Caco-2 (cell line): Measurements from ENCODE around the gene TPM4. TPM values are rescaled to one million over a fixed set of nuclear protein-coding genes. Genes with fewer than 3 reads are reported as not detected.

ENCODE experiments used
- BruUV-seq: library from RNA; stranded (reverse); fragments of 400-500 nt; replicated peaks from 2 replicates; lab custom pipeline; 2021; lab: Mats Ljungman, UMichigan
- CTCF ChIA-PET: fragments of 300-600 bp; sonication (Branson Sonifier 250); formaldehyde crosslinking; loops from one replicate; lab custom pipeline; 2022; ENCODE audit warnings: antibody characterized with exemption; lab: Charles Lee
- POLR2A ChIA-PET: fragments of 300-600 bp; sonication (Branson Sonifier 250); formaldehyde crosslinking; loops from one replicate; lab custom pipeline; 2022; ENCODE audit warnings: antibody characterized with exemption; lab: Charles Lee
- DNase-seq, 2 experiments: peaks; one replicate each; pipeline versions ENCODE4 v3.0.0 to v3.0.0-alpha.2; 2020 to 2022
- H3K27me3 ChIP-seq: replicated peaks from 2 replicates; pipeline ENCODE4 v1.6.0; 2011; ENCODE audit warnings: low read length; ENCODE audit not compliant: control insufficient read depth, insufficient read depth
- H3K36me3 ChIP-seq: 2 replicates; pipeline ENCODE4 v1.5.1; 2011; ENCODE audit warnings: low read length; ENCODE audit not compliant: control insufficient read depth, insufficient read depth
- H3K4me1 ChIP-seq: fragments of 250-450 bp; sonication (Bioruptor Pico); 2 replicates; pipeline ENCODE4 v1.5.1; 2020; ENCODE audit warnings: mild to moderate bottlenecking
- H3K4me3 ChIP-seq: 2 replicates; pipeline ENCODE4 v1.5.1; 2011; ENCODE audit warnings: low read depth, mild to moderate bottlenecking, control low read depth, low read length
- H3K9me3 ChIP-seq: fragments of 250-450 bp; sonication (Bioruptor Pico); 2 replicates; pipeline ENCODE4 v1.5.1; 2020; ENCODE audit warnings: mild to moderate bottlenecking, moderate library complexity
- H3K27ac Mint-ChIP-seq: one replicate; pipeline ENCODE4 v1.8.0; 2022; ENCODE audit warnings: mixed read lengths; ENCODE audit not compliant: unreplicated experiment
- H3K27me3 Mint-ChIP-seq: one replicate; pipeline ENCODE4 v1.8.0; 2022; ENCODE audit warnings: mixed read lengths; ENCODE audit not compliant: insufficient read depth, unreplicated experiment
- H3K36me3 Mint-ChIP-seq: one replicate; pipeline ENCODE4 v1.8.0; 2022; ENCODE audit warnings: mild to moderate bottlenecking, mixed read lengths; ENCODE audit not compliant: insufficient read depth, unreplicated experiment
- H3K4me1 Mint-ChIP-seq: one replicate; pipeline ENCODE4 v1.8.0; 2022; ENCODE audit warnings: low read depth, mixed read lengths; ENCODE audit not compliant: unreplicated experiment
- H3K4me3 Mint-ChIP-seq: one replicate; pipeline ENCODE4 v1.8.0; 2022; ENCODE audit warnings: mild to moderate bottlenecking, moderate library complexity, mixed read lengths; ENCODE audit not compliant: unreplicated experiment
- H3K9me3 Mint-ChIP-seq: one replicate; pipeline ENCODE4 v1.8.0; 2022; ENCODE audit warnings: mixed read lengths; ENCODE audit not compliant: unreplicated experiment
- intact Hi-C: fragments of 100-400 bp; cut with micrococcal nuclease; formaldehyde crosslinking; loops from one replicate; pipeline ENCODE4 v1.10.0; 2022; ENCODE audit not compliant: unreplicated experiment
- total RNA-seq: library from RNA; stranded (reverse); gene quantifications from 2 replicates; pipeline ENCODE4 v1.2.3, GENCODE V29; 2022
- TF ChIP-seq, protein P1 (sequence below), 2 experiments: fragments of 200-600 bp in 1 of 2; IDR thresholded peaks; 1 replicate in 1 of 2; 2 replicates in 1 of 2; pipeline versions ENCODE4 v1.5.1 to v1.8.0; 2011 to 2022; ENCODE audit warnings: antibody characterized with exemption in 1 of 2, control low read depth in 1 of 2, inconsistent platforms in 1 of 2, low read depth in 1 of 2, low read length in 1 of 2, mild to moderate bottlenecking in 1 of 2, moderate library complexity in 1 of 2; ENCODE audit not compliant: insufficient read depth in 1 of 2, severe bottlenecking in 1 of 2, unreplicated experiment in 1 of 2

The TPM4 gene
- total RNA-seq, 1 experiment from 2014 or later: 368 TPM

DNA sequence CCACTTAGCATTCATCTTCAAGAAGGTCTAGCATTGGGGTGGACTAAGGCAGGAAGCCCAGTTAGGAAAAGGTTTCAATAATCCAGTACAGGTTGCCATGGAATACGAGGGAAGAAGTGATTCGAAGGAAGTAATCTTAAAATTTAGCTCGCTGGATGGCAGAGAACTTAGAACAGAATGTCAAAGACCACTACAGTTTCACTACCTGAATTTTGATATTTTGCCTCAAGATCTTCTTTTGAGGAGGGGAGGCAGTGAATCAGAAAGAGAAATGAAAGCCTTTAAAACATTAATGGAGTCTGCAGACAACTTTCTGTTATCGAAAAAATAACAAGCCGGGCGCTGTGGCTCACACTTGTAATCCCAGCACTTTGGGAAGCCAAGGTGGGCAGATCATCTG lies 28.4 kb downstream of the TPM4 start:
- peak overlapping the region; percentile 57 for H3K27ac Mint-ChIP-seq
- no peaks in the 10 kb centered on the region for H3K27me3 Mint-ChIP-seq
- H3K9me3 Mint-ChIP-seq: no peaks in the 10 kb centered on the region
- Histone ChIP-seq H3K27me3 (no peaks in the 10 kb centered on the region), H3K4me3 (no peak overlapping the region), H3K36me3 (no peaks in the 10 kb centered on the region; the same call in 1 of the 2 replicates), H3K4me1 (peaks cover 36% of the 10 kb centered on the region), H3K9me3 (no peaks in the 10 kb centered on the region)
- ChIA-PET POLR2A (no interaction called here), CTCF (no interaction called here)
- peaks cover 51% of the 10 kb centered on the region for H3K36me3 Mint-ChIP-seq
- intact Hi-C loops: no loop called here
- no peak for DNase-seq
- H3K4me1 Mint-ChIP-seq: peaks cover 17% of the 10 kb centered on the region
- no peak overlapping the region for H3K4me3 Mint-ChIP-seq
- TF ChIP-seq, protein P1, sequence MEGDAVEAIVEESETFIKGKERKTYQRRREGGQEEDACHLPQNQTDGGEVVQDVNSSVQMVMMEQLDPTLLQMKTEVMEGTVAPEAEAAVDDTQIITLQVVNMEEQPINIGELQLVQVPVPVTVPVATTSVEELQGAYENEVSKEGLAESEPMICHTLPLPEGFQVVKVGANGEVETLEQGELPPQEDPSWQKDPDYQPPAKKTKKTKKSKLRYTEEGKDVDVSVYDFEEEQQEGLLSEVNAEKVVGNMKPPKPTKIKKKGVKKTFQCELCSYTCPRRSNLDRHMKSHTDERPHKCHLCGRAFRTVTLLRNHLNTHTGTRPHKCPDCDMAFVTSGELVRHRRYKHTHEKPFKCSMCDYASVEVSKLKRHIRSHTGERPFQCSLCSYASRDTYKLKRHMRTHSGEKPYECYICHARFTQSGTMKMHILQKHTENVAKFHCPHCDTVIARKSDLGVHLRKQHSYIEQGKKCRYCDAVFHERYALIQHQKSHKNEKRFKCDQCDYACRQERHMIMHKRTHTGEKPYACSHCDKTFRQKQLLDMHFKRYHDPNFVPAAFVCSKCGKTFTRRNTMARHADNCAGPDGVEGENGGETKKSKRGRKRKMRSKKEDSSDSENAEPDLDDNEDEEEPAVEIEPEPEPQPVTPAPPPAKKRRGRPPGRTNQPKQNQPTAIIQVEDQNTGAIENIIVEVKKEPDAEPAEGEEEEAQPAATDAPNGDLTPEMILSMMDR (IDR thresholded peaks at IDR 0.05; ENCODE audit: insufficient read depth in 1 of 2, low read depth in 1 of 2, low read length in 1 of 2, severe bottlenecking in 1 of 2, unreplicated experiment in 1 of 2): no peak
- no TSS peak for BruUV-seq

DNA sequence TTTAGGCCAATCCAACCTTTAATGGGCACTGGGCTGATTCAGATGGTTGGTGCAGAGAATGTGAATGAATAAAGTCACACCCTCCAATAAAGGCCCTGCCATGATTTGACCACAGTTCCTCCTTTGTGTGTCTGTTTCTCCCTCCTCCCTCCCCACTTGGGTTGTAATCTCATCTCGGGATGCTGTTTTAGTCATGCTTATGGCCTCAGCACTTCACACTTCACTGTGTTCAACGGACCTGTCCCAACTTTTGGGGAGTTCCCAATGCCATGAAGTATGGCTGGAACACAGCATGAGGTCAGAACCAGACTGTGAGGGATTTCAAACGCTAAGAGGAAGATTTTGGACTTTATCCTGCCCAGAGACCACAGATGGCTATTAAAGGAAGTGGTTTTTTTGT lies 29.8 kb downstream of the TPM4 start:
- intact Hi-C loops: no loop called here
- Histone ChIP-seq H3K36me3 (no peaks in the 10 kb centered on the region; the same call in 1 of the 2 replicates), H3K4me1 (peaks cover 25% of the 10 kb centered on the region), H3K27me3 (no peaks in the 10 kb centered on the region), H3K4me3 (no peak overlapping the region), H3K9me3 (no peaks in the 10 kb centered on the region)
- no peak for DNase-seq
- Mint-ChIP-seq H3K4me3 (no peak overlapping the region), H3K9me3 (no peaks in the 10 kb centered on the region), H3K27me3 (no peaks in the 10 kb centered on the region), H3K4me1 (peaks cover 11% of the 10 kb centered on the region), H3K36me3 (peaks cover 41% of the 10 kb centered on the region), H3K27ac (peak overlapping the region; percentile 76)
- TF ChIP-seq, protein P1 (IDR thresholded peaks at IDR 0.05; ENCODE audit: insufficient read depth in 1 of 2, low read depth in 1 of 2, low read length in 1 of 2, severe bottlenecking in 1 of 2, unreplicated experiment in 1 of 2): no peak
- POLR2A ChIA-PET: no interaction called here
- BruUV-seq: no TSS peak
- CTCF ChIA-PET: no interaction called here

DNA sequence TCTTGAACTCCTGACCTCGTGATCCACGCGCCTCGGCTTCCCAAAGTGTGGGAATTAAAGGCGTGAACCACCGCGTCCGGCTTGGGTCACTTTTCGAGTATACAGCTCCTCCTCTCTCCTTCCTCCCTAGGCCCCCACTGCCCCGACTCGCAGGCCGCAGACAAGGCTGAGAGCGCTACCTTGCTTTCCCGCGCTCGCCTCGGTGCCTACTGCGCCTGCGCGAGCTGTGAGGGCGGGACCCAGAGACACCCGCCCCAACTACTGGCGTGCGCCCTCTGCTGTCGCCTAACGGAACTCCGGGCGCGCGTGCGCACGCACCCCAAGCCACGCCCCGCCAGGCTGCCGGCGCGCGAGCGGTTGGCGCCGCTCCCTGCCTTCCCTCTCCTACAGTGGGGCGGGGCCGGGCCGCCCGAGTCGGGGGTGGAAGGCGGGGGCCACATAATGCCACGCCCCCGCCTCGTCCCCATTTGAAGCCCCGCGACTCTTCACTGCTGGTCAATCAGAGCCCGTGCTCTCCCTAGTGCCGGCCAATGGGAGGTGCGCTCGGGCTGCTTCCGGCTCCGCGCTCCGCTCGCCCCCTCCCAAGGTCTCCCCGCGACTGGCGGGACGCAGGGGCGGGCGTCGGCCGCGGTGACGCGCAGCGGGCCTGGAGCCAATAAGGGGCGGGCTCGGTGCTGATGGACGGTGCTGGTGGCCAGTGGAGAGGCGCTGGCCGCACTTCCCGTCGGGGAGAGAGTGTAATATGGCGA lies 35.0 kb downstream of the TPM4 start, which contains the start of gene RAB8A:
TSS of gene RAB8A (plus strand) at position 730 of the 749 bp plus-strand sequence. CDS start at position 743, 13 bp downstream.
- peak; percentile 98 for DNase-seq
- peak within 1 kb of the TSS; percentile 96 for H3K4me3 Mint-ChIP-seq
- peaks cover 40% of the 10 kb centered on the region for H3K36me3 Mint-ChIP-seq
- H3K4me1 Mint-ChIP-seq: peaks cover 20% of the 10 kb centered on the region
- BruUV-seq: no TSS peak
- Histone ChIP-seq H3K36me3 (no peaks in the 10 kb centered on the region), H3K4me3 (peak within 1 kb of the TSS; percentile 72), H3K4me1 (peaks cover 26% of the 10 kb centered on the region), H3K9me3 (no peaks in the 10 kb centered on the region), H3K27me3 (no peaks in the 10 kb centered on the region)
- intact Hi-C loops: loop anchor here (1.0 to 2.0 kb wide), 6 partner anchors 13 to 71 kb away; partner anchors contain the start of gene TPM4
- no peaks in the 10 kb centered on the region for H3K9me3 Mint-ChIP-seq
- POLR2A ChIA-PET: interaction anchor here (0.8 to 1.2 kb wide), 4 partner anchors 9 to 35 kb away, joined by 4 to 6 read pairs (median 4); partner anchors contain the start of gene TPM4
- peak within 1 kb of the TSS; percentile 95 for H3K27ac Mint-ChIP-seq
- H3K27me3 Mint-ChIP-seq: no peaks in the 10 kb centered on the region
- CTCF ChIA-PET: interaction anchor here (0.5 to 2.0 kb wide), 11 partner anchors 17 to 1194 kb away, joined by 3 to 12 read pairs (median 5); partner anchors contain the start of genes FAM32A and TPM4
- TF ChIP-seq, protein P1 (IDR thresholded peaks at IDR 0.05; ENCODE audit: insufficient read depth in 1 of 2, low read depth in 1 of 2, low read length in 1 of 2, severe bottlenecking in 1 of 2, unreplicated experiment in 1 of 2): peak; percentile 69 to 81
